ENCODE results near the gene TMEM151B.

The TMEM151B gene

DNA sequence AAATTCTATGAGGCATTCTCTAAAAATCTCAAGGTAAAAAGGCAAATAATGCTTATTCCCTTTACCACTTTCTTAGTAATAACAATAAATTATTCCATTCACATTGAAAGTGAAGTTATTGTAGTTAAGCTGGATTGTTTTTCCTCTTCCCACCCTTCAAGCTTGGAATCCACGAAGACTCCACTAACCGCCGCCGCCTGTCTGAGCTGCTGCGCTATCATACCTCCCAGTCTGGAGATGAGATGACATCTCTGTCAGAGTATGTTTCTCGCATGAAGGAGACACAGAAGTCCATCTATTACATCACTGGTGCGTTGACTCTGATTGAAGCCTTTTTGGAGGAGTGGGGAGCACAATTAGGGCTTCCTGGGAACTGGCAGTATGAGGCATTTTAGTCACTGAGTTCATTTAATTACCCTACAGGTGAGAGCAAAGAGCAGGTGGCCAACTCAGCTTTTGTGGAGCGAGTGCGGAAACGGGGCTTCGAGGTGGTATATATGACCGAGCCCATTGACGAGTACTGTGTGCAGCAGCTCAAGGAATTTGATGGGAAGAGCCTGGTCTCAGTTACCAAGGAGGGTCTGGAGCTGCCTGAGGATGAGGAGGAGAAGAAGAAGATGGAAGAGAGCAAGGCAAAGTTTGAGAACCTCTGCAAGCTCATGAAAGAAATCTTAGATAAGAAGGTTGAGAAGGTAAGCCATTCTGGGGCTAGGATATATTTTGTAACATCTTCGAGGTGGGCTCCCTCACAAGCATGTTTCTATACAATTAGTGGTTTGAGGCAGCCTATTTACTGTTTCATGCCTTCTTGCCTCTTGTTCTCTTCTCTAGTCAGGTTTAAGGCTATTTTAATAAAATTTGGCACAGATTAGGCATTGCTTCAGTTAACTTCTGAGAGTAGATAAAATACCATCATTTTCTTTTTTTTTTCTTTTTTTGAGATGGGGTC, 18.4 kb upstream of the TMEM151B start:
- TF ChIP-seq, protein P1, sequence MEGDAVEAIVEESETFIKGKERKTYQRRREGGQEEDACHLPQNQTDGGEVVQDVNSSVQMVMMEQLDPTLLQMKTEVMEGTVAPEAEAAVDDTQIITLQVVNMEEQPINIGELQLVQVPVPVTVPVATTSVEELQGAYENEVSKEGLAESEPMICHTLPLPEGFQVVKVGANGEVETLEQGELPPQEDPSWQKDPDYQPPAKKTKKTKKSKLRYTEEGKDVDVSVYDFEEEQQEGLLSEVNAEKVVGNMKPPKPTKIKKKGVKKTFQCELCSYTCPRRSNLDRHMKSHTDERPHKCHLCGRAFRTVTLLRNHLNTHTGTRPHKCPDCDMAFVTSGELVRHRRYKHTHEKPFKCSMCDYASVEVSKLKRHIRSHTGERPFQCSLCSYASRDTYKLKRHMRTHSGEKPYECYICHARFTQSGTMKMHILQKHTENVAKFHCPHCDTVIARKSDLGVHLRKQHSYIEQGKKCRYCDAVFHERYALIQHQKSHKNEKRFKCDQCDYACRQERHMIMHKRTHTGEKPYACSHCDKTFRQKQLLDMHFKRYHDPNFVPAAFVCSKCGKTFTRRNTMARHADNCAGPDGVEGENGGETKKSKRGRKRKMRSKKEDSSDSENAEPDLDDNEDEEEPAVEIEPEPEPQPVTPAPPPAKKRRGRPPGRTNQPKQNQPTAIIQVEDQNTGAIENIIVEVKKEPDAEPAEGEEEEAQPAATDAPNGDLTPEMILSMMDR (IDR thresholded peaks at IDR 0.05; ENCODE audit: extremely low read depth, insufficient read depth, missing control alignments), result no peak
- no peak for DNase-seq (ENCODE audit: low spot score)
- in situ Hi-C loops (cut with MboI; ENCODE audit: low pct_unique_long_range_greater_than_20kb, low sequenced_read_pairs, unreplicated experiment), result no loop called here

DNA sequence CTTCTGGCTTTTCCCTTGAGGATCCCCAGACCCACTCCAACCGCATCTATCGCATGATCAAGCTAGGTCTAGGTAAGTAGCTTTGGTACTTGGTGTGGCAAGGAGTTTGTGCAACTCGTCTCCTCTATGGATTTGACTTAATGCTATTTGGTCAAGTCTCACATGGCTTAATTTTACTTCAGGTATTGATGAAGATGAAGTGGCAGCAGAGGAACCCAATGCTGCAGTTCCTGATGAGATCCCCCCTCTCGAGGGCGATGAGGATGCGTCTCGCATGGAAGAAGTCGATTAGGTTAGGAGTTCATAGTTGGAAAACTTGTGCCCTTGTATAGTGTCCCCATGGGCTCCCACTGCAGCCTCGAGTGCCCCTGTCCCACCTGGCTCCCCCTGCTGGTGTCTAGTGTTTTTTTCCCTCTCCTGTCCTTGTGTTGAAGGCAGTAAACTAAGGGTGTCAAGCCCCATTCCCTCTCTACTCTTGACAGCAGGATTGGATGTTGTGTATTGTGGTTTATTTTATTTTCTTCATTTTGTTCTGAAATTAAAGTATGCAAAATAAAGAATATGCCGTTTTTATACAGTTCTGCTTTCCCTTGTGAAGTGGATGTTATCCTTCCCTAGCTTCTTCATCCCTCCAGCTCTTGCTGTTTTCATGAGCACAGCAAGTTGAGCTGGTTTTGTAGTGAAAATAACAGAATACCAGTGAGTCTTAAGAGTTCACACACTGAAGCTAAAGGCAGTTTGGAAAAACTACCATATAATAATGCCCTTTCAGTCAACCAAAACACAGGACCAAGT, 16.7 kb upstream of the TMEM151B start:
- TF ChIP-seq, protein P1 (IDR thresholded peaks at IDR 0.05; ENCODE audit: extremely low read depth, insufficient read depth, missing control alignments), result peak; percentile 76
- no peak for DNase-seq (ENCODE audit: low spot score)
- in situ Hi-C loops (cut with MboI; ENCODE audit: low pct_unique_long_range_greater_than_20kb, low sequenced_read_pairs, unreplicated experiment), result no loop called here

DNA sequence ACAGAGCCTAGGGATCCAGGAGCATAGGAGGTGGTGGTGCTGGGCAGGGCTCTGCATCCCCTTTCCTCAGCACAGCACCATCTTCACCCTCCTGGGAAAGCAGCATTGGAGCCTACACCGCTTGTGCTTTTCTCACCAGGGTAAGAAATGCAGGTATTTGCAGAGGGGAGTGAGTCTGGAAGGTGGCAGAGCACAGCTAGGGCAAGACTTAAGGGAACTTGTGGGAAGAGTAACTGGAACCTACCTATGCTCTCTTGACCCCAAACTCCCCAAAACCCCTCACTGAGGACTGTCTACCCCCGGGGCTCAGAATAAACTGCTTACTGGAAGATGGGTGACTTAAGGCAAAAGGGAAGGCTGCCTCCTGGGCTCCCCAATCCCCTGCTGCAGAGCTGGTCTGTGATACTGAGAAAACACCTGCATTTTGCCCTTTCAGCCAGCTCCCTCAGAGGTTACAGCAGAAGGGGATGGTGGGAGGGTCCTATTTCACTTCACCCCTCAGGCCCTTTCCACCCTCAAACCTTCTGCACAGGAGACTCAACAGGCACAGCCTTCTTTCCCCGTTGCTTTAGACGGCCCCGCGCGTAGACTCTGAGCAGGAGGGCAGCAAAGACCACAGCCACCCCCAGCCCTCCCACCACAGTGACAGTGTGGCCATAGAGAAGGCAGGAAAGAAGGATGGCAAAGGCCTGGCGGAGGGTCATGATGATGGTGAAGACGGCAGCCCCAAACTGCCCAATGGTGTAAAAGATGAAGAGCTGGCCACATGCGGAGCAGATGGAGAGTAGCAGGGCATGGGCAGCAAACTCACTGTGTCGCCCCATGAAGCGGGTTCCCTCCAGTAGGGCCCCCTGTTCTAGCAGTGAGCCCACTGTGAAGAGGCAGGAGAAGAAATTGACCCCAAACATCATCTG, 15.8 kb upstream of the TMEM151B start:
- in situ Hi-C loops (cut with MboI; ENCODE audit: low pct_unique_long_range_greater_than_20kb, low sequenced_read_pairs, unreplicated experiment), result no loop called here
- no peak for DNase-seq (ENCODE audit: low spot score)
- TF ChIP-seq, protein P1 (IDR thresholded peaks at IDR 0.05; ENCODE audit: extremely low read depth, insufficient read depth, missing control alignments), result no peak

DNA sequence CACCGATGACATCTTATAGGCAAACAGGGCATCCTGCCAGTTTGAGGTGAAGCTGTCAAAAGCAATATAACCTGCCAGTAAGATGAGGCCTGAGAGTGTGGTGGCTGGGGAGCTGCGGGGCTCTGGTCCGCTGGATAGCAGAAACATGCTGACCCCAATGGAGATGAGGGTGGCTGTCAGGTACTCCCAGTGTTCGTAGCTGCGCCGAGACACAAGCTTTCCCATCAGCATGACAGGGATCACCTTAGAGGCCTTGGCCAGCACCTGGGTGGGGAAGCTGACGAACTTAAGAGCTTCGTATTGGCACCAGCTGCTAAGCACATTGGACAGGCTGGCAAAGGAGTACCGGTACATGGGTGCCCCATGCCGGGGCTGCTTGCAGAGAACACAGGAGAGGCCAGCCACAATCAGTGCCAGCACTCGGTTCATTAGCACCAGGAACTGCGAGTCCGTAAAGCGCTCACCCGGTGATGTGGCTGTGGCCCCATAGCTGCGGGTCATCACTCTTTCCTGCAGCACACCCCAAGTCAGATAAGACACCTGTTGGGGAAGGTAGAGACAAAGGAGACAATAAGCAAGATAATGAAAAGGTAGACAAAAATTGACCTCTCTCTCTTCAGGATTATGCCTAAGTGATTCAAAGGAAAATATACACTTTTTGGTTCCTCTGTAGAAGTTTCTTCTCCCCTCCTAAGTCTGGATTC, 15.0 kb upstream of the TMEM151B start:
- no peak for DNase-seq (ENCODE audit: low spot score)
- in situ Hi-C loops (cut with MboI; ENCODE audit: low pct_unique_long_range_greater_than_20kb, low sequenced_read_pairs, unreplicated experiment), result no loop called here
- TF ChIP-seq, protein P1 (IDR thresholded peaks at IDR 0.05; ENCODE audit: extremely low read depth, insufficient read depth, missing control alignments), result no peak

DNA sequence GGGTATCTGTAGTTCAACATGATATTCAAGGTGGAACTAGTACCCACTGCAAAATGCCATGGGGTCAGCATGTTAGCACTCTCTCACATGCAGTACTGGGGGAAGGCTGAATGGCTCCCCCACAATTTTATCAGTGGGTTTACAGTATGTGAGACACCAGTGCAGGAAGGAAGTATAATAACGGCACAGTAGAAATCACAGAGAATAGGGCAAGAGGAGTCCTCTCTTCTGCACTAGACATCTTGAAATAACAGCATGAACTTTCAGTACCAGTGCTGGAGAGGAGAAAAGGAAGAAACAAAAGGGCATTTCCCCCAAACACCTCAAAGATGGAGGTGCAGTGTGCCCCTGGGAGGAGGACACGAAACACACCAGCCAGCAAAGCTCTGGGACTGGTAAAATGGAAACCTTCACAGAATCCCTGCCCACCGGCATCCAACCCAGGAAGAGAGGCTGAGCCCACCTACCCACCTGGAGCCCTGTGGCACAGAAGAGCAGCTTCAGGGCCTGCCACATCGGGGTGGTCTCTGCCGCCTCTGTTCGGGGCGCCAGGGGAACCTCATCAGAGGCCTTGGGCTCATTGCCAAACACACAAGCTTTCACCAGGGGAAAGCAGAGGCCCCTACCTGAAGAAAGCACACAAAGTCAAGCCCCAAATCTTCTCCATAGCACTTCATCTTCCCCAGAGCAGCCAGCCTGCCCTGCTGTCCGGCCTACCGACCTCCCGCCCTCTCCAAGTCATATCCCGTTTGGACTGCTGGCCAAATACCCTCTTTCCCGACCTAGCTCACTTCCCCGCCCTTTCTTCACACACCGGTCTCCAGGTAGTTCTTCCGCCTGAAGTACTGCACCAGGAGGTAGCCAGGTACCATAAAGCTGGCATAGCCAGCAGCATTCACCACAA, 14.1 kb upstream of the TMEM151B start:
- DNase-seq (ENCODE audit: low spot score), result peak; percentile 43
- in situ Hi-C loops (cut with MboI; ENCODE audit: low pct_unique_long_range_greater_than_20kb, low sequenced_read_pairs, unreplicated experiment), result no loop called here
- TF ChIP-seq, protein P1 (IDR thresholded peaks at IDR 0.05; ENCODE audit: extremely low read depth, insufficient read depth, missing control alignments), result no peak

Data from GM13977 (cell line).